Measurements from ENCODE around the gene LEPR.

GRCh38 chr1:65434760-65435159, 14.3 kb downstream of the LEPR start:
- no peak for TF ChIP-seq CTCF (IDR thresholded peaks at IDR 0.05)
- no peak for TF ChIP-seq POLR2AphosphoS5 (IDR thresholded peaks at IDR 0.05)
- TF ChIP-seq EP300 (IDR thresholded peaks at IDR 0.05), result no peak

All from esophagus muscularis mucosa (tissue), 4 donors.